Measurements from ENCODE around the gene MTCL1. TPM values are rescaled to one million over a fixed set of nuclear protein-coding genes. Genes with fewer than 3 reads are reported as not detected.

MTCL1 gene
- total and polyA plus RNA-seq, 2 of the 8 experiments (the other 6 are each of a cell fraction or from before 2014, with no cell fraction given): 16.6 to 60.8 TPM

- no peak overlapping the region for H3K4ac ChIP-seq (replicated peaks; ENCODE audit: insufficient read length, low read depth, low read length)
- H3K9ac ChIP-seq (replicated peaks in 1 of 4; ENCODE audit: extremely low read depth in 1 of 4, low read depth in 3 of 4, low read length in 3 of 4): no peak overlapping the region
- no peak overlapping the region for H4K5ac ChIP-seq (ENCODE audit: insufficient read length, low read depth, low read length)
- H3K9me3 ChIP-seq (ENCODE audit: insufficient read depth in 2 of 2, low read depth in 1 of 2, low read length in 1 of 2): no peaks in the 10 kb centered on the region
- no peaks in the 10 kb centered on the region for H3K23me2 ChIP-seq (ENCODE audit: low read depth, low read length)
- no peak overlapping the region for H2BK15ac ChIP-seq (ENCODE audit: low read length)
- no peaks in the 10 kb centered on the region for H4K20me1 ChIP-seq (replicated peaks in 1 of 2; ENCODE audit: control insufficient read depth in 1 of 2, insufficient read depth in 2 of 2, low read length in 2 of 2)
- WGBS, 2 experiments (ENCODE audit: extremely low coverage in 1 of 2, insufficient coverage in 1 of 2, insufficient read length in 1 of 2, insufficient replicate concordance in 2 of 2, low coverage in 1 of 2, low lambda C conversion rate in 2 of 2, missing lambda C conversion rate in 1 of 2): 84% methylated on average over 5 of the region's 5 CpGs; no CpG with 5 or more reads in 1 of the 2 experiments
- no peak overlapping the region for H2BK12ac ChIP-seq (ENCODE audit: low read depth, low read length)
- no peak overlapping the region for H4K8ac ChIP-seq (ENCODE audit: extremely low read depth, insufficient read depth, low read length)
- H3K23ac ChIP-seq (ENCODE audit: insufficient read length): no peak overlapping the region
- H3K36me3 ChIP-seq (ENCODE audit: control insufficient read depth in 2 of 4, insufficient read depth in 4 of 4, low read length in 3 of 4): no peaks in the 10 kb centered on the region; a peak in 1 of 8 replicates
- no peaks in the 10 kb centered on the region for H3K79me1 ChIP-seq (ENCODE audit: low read depth, low read length)
- ChIA-PET CTCF (ENCODE audit: partially characterized antibody) (interaction anchor here (0.6 kb wide), 3 partner anchors 165 to 434 kb away, joined by 3 to 4 read pairs (median 3); no protein-coding TSS in a partner anchor), POLR2A (ENCODE audit: partially characterized antibody) (no interaction called here)
- no peak overlapping the region for H2AK5ac ChIP-seq (ENCODE audit: low read depth, low read length)
- no peak overlapping the region for H2AFZ ChIP-seq (ENCODE audit: low read length)
- no peak overlapping the region for H3K18ac ChIP-seq (ENCODE audit: extremely low read depth, low read length)
- no peak overlapping the region for H3K27ac ChIP-seq (ENCODE audit: low read depth, low read length)
- no peak overlapping the region for H2BK5ac ChIP-seq (ENCODE audit: low read depth, low read length)
- no peak overlapping the region for H3K56ac ChIP-seq (replicated peaks; ENCODE audit: insufficient read length, low read depth, low read length)
- no peak overlapping the region for H3K14ac ChIP-seq (ENCODE audit: insufficient read length)
- DNase-seq (ENCODE audit: low read depth in 1 of 2, low spot score in 2 of 2) (no peak), FAIRE-seq (no peak)
- H2BK120ac ChIP-seq (replicated peaks; ENCODE audit: low read depth, low read length): no peak overlapping the region
- no peak overlapping the region for H3K4me3 ChIP-seq (ENCODE audit: extremely low read depth in 1 of 4, insufficient read depth in 2 of 4, low read depth in 3 of 4, low read length in 4 of 4)
- no peak overlapping the region for H2BK20ac ChIP-seq (ENCODE audit: low read length)
- peaks cover 0 to 2% (median 0%) of the 10 kb centered on the region in 4 experiments; a peak in 1 of 7 replicates for H3K27me3 ChIP-seq (replicated peaks in 1 of 4; ENCODE audit: control insufficient read depth in 3 of 4, extremely low read depth in 1 of 4, insufficient read depth in 3 of 4, low read length in 3 of 4)
- H3K4me2 ChIP-seq (ENCODE audit: insufficient read depth in 1 of 2, low read depth in 2 of 2, low read length in 2 of 2): no peak overlapping the region
- no peaks in the 10 kb centered on the region for H3K4me1 ChIP-seq (replicated peaks in 1 of 4; ENCODE audit: control insufficient read depth in 3 of 4, insufficient read depth in 4 of 4, low read length in 3 of 4)
- no peak overlapping the region for H4K91ac ChIP-seq (replicated peaks; ENCODE audit: insufficient read length, low read length)
- no peaks in the 10 kb centered on the region for H3K79me2 ChIP-seq (ENCODE audit: control insufficient read depth in 1 of 2, insufficient read depth in 2 of 2, low read length in 2 of 2)
- TF ChIP-seq BCL11A (IDR thresholded peaks at IDR 0.05; ENCODE audit: low read depth in 2 of 2, low read length in 2 of 2) (no peak), ATF3 (IDR thresholded peaks at IDR 0.05; ENCODE audit: insufficient read depth, low read depth, low read length) (no peak), CHD1 (IDR thresholded peaks at IDR 0.05; ENCODE audit: low read depth, low read length) (no peak), CBX5 (IDR thresholded peaks at IDR 0.05; ENCODE audit: low read depth, low read length) (no peak), EP300 (IDR thresholded peaks at IDR 0.05; ENCODE audit: borderline replicate concordance in 1 of 2, low read depth in 2 of 2, low read length in 2 of 2) (no peak)
Measured at GRCh38 chr18:8870528-8870927, 165.2 kb downstream of the MTCL1 start.
